RWPE1 (cell line): ENCODE measurements around the gene SYVN1.
A peak's percentile ranks its signal among the peaks of the same experiment; 100 is the strongest.

Source experiments
- CTCF ChIA-PET: fragments of 350-600 bp; sonication (Branson Sonifier 250); formaldehyde crosslinking; extraction: SDS; loops from one replicate; lab custom pipeline; 2021; lab: Yijun Ruan, JAX
- POLR2A ChIA-PET: fragments of 400-600 bp; formaldehyde crosslinking; extraction: SDS; loops from one replicate; lab custom pipeline; 2020; ENCODE audit warnings: antibody characterized with exemption; ENCODE audit not compliant: low non-redundant PET; lab: Yijun Ruan, JAX
- DNase-seq: peaks from one replicate; pipeline ENCODE4 v3.0.0; 2012; ENCODE audit warnings: low spot score
- H3K27ac ChIP-seq: fragments of 450-650 bp; 2 replicates; pipeline ENCODE4 v1.5.1; 2017
- TF ChIP-seq, protein P1 (sequence below): fragments of 450-650 bp; conservative IDR thresholded peaks from 2 replicates; pipeline ENCODE4 v1.5.1; 2017; ENCODE audit warnings: low read depth, mild to moderate bottlenecking

SYVN1 gene

DNA sequence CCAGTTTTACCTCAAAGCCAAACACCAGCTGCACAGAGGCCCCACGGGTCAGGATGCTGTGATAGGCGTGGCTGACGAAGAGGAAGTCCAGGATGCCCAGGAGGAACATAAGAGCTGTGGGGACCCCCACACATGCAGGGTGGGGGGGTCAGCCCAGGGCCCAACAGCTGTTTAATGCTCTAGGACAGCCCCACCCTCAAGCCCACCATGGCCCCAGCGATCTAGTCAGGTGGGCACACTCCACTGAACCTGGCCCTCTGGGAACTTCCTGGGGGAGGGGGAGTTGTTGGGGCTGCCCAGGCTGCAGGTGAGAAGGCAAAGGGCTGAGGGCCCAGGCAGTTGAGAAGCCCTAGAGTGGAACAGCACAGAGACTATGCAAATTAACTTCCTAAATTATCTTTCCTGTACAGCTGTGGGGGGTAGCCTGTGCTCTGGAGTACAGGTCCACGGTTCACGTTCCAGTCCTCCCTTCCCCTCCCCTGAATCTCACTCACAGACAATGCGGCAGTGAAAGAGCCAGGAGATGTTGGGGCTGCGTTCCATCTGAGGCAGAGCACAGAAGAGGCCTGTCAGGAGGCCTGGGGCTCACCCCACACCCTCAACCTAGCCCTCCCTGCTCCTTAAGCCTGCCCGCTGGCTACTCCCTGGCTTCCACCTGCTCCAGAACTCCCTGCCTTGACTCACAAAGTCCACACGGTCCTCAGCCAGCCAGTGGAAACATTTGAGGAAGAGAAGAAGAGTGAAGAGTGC, 1.9 kb downstream of the SYVN1 start:
- H3K27ac ChIP-seq: peak overlapping the region; percentile 96
- CTCF ChIA-PET: interaction anchor here (0.5 kb wide), 1 partner anchor 74 kb away, joined by 3 read pairs; the partner anchor contains the start of gene NAALADL1
- DNase-seq: no peak
- TF ChIP-seq, protein P1, sequence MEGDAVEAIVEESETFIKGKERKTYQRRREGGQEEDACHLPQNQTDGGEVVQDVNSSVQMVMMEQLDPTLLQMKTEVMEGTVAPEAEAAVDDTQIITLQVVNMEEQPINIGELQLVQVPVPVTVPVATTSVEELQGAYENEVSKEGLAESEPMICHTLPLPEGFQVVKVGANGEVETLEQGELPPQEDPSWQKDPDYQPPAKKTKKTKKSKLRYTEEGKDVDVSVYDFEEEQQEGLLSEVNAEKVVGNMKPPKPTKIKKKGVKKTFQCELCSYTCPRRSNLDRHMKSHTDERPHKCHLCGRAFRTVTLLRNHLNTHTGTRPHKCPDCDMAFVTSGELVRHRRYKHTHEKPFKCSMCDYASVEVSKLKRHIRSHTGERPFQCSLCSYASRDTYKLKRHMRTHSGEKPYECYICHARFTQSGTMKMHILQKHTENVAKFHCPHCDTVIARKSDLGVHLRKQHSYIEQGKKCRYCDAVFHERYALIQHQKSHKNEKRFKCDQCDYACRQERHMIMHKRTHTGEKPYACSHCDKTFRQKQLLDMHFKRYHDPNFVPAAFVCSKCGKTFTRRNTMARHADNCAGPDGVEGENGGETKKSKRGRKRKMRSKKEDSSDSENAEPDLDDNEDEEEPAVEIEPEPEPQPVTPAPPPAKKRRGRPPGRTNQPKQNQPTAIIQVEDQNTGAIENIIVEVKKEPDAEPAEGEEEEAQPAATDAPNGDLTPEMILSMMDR: no peak
- POLR2A ChIA-PET: interaction anchor here (2.7 kb wide), 1 partner anchor 11 kb away, joined by 9 read pairs; the partner anchor contains the start of genes FAU and MRPL49

GRCh38 chr11:65131895-65132237, 2.5 kb downstream of the SYVN1 start:
- ChIA-PET POLR2A (interaction anchor here (0.6 to 2.7 kb wide), 2 partner anchors 10 to 50 kb away, joined by 3 to 9 read pairs; partner anchors contain the start of genes CAPN1, FAU and MRPL49), CTCF (interaction anchor here (0.6 kb wide), 1 partner anchor 361 kb away, joined by 3 read pairs; no protein-coding TSS in a partner anchor)
- TF ChIP-seq, protein P1: no peak
- H3K27ac ChIP-seq: peak overlapping the region; percentile 96
- no peak for DNase-seq

DNA sequence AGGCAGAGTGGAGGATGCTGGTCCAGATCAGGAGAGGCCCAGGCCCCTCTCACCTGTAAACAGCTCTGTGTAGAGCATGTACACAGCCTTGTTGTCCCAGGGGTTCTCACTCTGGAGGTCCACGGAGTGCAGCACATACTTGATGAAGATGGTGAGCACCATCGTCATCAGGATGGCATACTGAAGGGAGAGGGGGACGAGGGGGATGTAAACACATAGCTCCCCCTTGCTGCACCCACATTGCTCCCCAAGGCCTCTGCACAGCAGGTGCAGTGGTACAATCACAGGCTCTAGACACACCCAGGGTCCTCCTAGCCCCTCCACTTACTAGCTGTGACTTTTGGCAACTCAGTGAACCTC, 2.9 kb downstream of the SYVN1 start:
- no peak for DNase-seq
- TF ChIP-seq, protein P1: no peak
- ChIA-PET CTCF (interaction anchor here (0.6 kb wide), 1 partner anchor 361 kb away, joined by 3 read pairs; no protein-coding TSS in a partner anchor), POLR2A (interaction anchor here (0.6 to 2.7 kb wide), 2 partner anchors 10 to 50 kb away, joined by 3 to 9 read pairs; partner anchors contain the start of genes CAPN1, FAU and MRPL49)
- H3K27ac ChIP-seq: peak overlapping the region; percentile 32; the same call in 1 of the 2 replicates

DNA sequence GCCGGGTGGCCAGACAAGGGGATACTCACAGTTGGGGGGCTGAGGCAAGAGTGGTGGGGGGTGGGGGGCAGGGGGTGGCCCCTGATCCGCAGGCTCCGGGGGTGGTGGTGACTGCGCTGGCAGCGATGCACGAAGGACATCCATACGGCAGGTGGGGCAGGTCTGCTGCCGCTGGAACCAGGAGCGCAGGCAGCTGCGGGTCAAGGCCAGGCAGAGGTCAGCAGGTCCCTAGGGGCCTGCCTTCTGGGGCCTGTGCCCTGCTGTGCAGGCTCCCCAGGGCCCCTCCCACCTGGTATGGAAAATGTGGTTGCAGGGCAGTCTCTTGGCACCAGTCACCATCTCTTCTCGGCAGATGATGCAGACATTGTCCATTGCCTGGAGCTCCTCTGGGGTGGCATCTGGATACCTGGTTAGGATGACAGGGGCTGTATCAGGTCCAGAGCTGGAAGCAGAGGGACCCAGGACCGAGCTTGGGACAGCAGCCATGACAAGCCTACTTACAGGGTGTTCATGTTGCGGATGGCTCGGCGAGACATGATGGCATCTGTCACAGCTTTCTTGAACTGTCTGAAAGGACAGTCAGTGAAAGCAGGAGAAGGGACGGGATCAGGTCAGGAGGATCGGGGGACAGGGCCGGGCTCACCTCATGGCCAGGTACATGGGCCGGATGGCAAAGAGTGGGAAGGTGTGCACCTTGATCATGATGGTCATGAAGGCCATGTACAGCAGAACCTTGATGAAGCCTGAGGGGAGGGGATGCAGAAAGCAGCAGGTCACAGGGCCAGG, 3.5 kb downstream of the SYVN1 start:
- no peak for DNase-seq
- CTCF ChIA-PET: no interaction called here
- POLR2A ChIA-PET: interaction anchor here (0.6 to 2.7 kb wide), 2 partner anchors 9 to 51 kb away, joined by 3 to 9 read pairs; partner anchors contain the start of genes CAPN1, FAU and MRPL49

GRCh38 chr11:65129649-65130441, 4.5 kb downstream of the SYVN1 start:
- peak overlapping the region; percentile 32 for H3K27ac ChIP-seq
- ChIA-PET POLR2A (interaction anchor here (0.8 to 2.7 kb wide), 2 partner anchors 8 to 51 kb away, joined by 3 to 9 read pairs; partner anchors contain the start of genes FAU and MRPL49), CTCF (no interaction called here)
- DNase-seq: no peak
- TF ChIP-seq, protein P1: no peak

More for the DNA sequence above, 3.5 kb downstream of the SYVN1 start:
- TF ChIP-seq, protein P1: no peak
- H3K27ac ChIP-seq: peak overlapping the region; percentile 32; the same call in 1 of the 2 replicates
